Endothelial cell (in vitro differentiated cells): ENCODE results near the gene GREM2. TPM values are rescaled to one million over a fixed set of nuclear protein-coding genes. Genes with fewer than 3 reads are reported as not detected.

Experiments used
- DNase-seq: peaks from one replicate; pipeline ENCODE4 v3.0.0; 2021; ENCODE audit warnings: low spot score
- H3K27ac Mint-ChIP-seq: one replicate; pipeline ENCODE4 v1.8.0; 2021; ENCODE audit warnings: mixed read lengths, inconsistent platforms; ENCODE audit not compliant: unreplicated experiment
- H3K27me3 Mint-ChIP-seq: one replicate; pipeline ENCODE4 v1.8.0; 2021; ENCODE audit warnings: mild to moderate bottlenecking, moderate library complexity, mixed read lengths, inconsistent platforms; ENCODE audit not compliant: unreplicated experiment
- H3K36me3 Mint-ChIP-seq: one replicate; pipeline ENCODE4 v1.8.0; 2021; ENCODE audit warnings: mild to moderate bottlenecking, low read depth, mixed read lengths, inconsistent platforms; ENCODE audit not compliant: unreplicated experiment
- H3K4me1 Mint-ChIP-seq: one replicate; pipeline ENCODE4 v1.8.0; 2021; ENCODE audit warnings: mild to moderate bottlenecking, mixed read lengths, inconsistent platforms; ENCODE audit not compliant: unreplicated experiment
- H3K4me3 Mint-ChIP-seq: one replicate; pipeline ENCODE4 v1.8.0; 2021; ENCODE audit warnings: mild to moderate bottlenecking, mixed read lengths, inconsistent platforms; ENCODE audit not compliant: unreplicated experiment
- H3K9me3 Mint-ChIP-seq: one replicate; pipeline ENCODE4 v1.8.0; 2021; ENCODE audit warnings: mixed read lengths, inconsistent platforms; ENCODE audit not compliant: unreplicated experiment
- CTCF ChIP-seq: fragments of 200-600 bp; sonication (generic); IDR thresholded peaks from one replicate; pipeline ENCODE4 v1.5.0; 2021; ENCODE audit warnings: antibody characterized with exemption; ENCODE audit not compliant: unreplicated experiment
- total RNA-seq: library from RNA; stranded (reverse); fragmentation: NEBNext Ultra II Directional; extraction: Animal tissue kit (Norgen Biotek cat#: 25700); gene quantifications from one replicate; pipeline ENCODE4 v1.2.1, GENCODE V29; 2021; ENCODE audit not compliant: unreplicated experiment

Gene GREM2
- total RNA-seq, 1 donor from 2014 or later: 0.23 TPM

- Mint-ChIP-seq H3K4me3 (no peak overlapping the region), H3K4me1 (no peaks in the 10 kb centered on the region), H3K36me3 (no peaks in the 10 kb centered on the region), H3K27me3 (peaks cover 2% of the 10 kb centered on the region), H3K27ac (no peak overlapping the region), H3K9me3 (no peaks in the 10 kb centered on the region)
- no peak for DNase-seq
- no peak for TF ChIP-seq CTCF
Observed at GRCh38 chr1:240486611-240487010, 125.3 kb downstream of the GREM2 start.

- no peaks in the 10 kb centered on the region for H3K36me3 Mint-ChIP-seq
- TF ChIP-seq CTCF: no peak
- H3K27ac Mint-ChIP-seq: no peak overlapping the region
- no peak overlapping the region for H3K4me3 Mint-ChIP-seq
- no peak for DNase-seq
- H3K27me3 Mint-ChIP-seq: peaks cover 5% of the 10 kb centered on the region
- peaks cover 5% of the 10 kb centered on the region for H3K4me1 Mint-ChIP-seq
- H3K9me3 Mint-ChIP-seq: no peaks in the 10 kb centered on the region
Observed at GRCh38 chr1:240484804-240485443, 127.0 kb downstream of the GREM2 start.

- no peaks in the 10 kb centered on the region for H3K36me3 Mint-ChIP-seq
- peak overlapping the region; percentile 91 for H3K27ac Mint-ChIP-seq
- peaks cover 22% of the 10 kb centered on the region for H3K4me1 Mint-ChIP-seq
- H3K9me3 Mint-ChIP-seq: no peaks in the 10 kb centered on the region
- peaks cover 5% of the 10 kb centered on the region for H3K27me3 Mint-ChIP-seq
- no peak for TF ChIP-seq CTCF
- H3K4me3 Mint-ChIP-seq: no peak overlapping the region
- DNase-seq: no peak
Observed at GRCh38 chr1:240478536-240478935, 133.4 kb downstream of the GREM2 start.

- H3K27ac Mint-ChIP-seq: no peak overlapping the region
- H3K9me3 Mint-ChIP-seq: no peaks in the 10 kb centered on the region
- no peak for DNase-seq
- no peak overlapping the region for H3K4me3 Mint-ChIP-seq
- no peak for TF ChIP-seq CTCF
- H3K4me1 Mint-ChIP-seq: peaks cover 22% of the 10 kb centered on the region
- H3K27me3 Mint-ChIP-seq: peaks cover 5% of the 10 kb centered on the region
- H3K36me3 Mint-ChIP-seq: no peaks in the 10 kb centered on the region
Observed at GRCh38 chr1:240475832-240476231, 136.1 kb downstream of the GREM2 start.

GRCh38 chr1:240474133-240474614 is 137.8 kb downstream of the GREM2 start:
- TF ChIP-seq CTCF: no peak
- no peak overlapping the region for H3K27ac Mint-ChIP-seq
- no peaks in the 10 kb centered on the region for H3K36me3 Mint-ChIP-seq
- H3K4me1 Mint-ChIP-seq: peaks cover 13% of the 10 kb centered on the region
- H3K9me3 Mint-ChIP-seq: no peaks in the 10 kb centered on the region
- H3K27me3 Mint-ChIP-seq: peaks cover 2% of the 10 kb centered on the region
- no peak for DNase-seq
- H3K4me3 Mint-ChIP-seq: no peak overlapping the region
